GM12801 (cell line): ENCODE measurements around the gene HEYL.

ENCODE experiments used
- TF ChIP-seq, protein P1 (sequence below): IDR thresholded peaks from one replicate; pipeline ENCODE4 v1.5.1; 2011; ENCODE audit warnings: control low read depth; ENCODE audit not compliant: insufficient read length; ENCODE audit errors: extremely low read depth

Gene HEYL

GRCh38 chr1:39632323-39632681 is 7.1 kb downstream of the HEYL start:
- TF ChIP-seq, protein P1, sequence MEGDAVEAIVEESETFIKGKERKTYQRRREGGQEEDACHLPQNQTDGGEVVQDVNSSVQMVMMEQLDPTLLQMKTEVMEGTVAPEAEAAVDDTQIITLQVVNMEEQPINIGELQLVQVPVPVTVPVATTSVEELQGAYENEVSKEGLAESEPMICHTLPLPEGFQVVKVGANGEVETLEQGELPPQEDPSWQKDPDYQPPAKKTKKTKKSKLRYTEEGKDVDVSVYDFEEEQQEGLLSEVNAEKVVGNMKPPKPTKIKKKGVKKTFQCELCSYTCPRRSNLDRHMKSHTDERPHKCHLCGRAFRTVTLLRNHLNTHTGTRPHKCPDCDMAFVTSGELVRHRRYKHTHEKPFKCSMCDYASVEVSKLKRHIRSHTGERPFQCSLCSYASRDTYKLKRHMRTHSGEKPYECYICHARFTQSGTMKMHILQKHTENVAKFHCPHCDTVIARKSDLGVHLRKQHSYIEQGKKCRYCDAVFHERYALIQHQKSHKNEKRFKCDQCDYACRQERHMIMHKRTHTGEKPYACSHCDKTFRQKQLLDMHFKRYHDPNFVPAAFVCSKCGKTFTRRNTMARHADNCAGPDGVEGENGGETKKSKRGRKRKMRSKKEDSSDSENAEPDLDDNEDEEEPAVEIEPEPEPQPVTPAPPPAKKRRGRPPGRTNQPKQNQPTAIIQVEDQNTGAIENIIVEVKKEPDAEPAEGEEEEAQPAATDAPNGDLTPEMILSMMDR = no peak

- TF ChIP-seq, protein P1 = no peak
These were observed 7.8 kb downstream of the HEYL start for GRCh38 chr1:39631361-39632322.

- TF ChIP-seq, protein P1 = no peak
These were observed 10.6 kb downstream of the HEYL start for GRCh38 chr1:39628807-39629350.

GRCh38 chr1:39626646-39627045 is 12.8 kb downstream of the HEYL start:
- TF ChIP-seq, protein P1 = no peak

DNA sequence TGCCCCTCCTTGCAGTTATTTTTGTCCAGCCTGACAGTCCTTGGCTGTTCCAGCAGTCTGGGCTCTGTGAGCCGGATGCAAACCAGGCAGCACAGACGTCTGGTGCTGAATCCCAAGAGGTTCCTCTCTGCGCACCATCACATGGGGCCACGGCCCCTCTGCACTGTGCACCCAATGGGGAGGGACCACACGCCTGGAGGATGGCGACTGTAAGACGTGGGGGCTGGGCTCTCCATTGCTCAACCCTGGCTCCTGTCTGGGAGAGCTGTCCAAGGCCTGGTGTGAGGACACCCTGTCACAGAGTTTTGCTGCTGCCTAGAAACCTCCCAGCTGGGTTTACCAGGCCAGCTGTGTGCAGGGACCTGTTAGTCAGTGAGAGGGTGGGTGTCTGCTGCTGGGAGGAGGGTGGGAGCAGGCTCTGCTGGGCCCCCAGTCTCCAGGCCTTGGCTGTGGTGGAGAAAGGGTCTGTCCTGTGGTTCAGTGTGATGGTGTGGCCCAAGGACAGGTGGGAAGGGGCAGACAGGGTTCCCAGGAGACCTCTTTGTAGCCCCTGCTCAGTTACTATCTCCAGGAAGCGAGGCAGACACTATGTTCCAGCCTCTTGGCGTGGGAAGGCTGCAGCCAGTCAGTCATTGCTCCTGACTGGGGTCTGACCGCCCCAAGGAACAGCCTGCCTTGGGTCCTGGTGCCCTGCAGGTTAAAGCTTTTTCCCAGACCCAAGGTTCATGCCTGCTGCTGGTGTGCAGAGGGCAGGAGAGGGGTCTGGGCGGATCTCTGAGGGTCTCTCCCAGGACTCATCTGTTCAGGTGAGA is 13.8 kb downstream of the HEYL start:
- TF ChIP-seq, protein P1 = no peak

DNA sequence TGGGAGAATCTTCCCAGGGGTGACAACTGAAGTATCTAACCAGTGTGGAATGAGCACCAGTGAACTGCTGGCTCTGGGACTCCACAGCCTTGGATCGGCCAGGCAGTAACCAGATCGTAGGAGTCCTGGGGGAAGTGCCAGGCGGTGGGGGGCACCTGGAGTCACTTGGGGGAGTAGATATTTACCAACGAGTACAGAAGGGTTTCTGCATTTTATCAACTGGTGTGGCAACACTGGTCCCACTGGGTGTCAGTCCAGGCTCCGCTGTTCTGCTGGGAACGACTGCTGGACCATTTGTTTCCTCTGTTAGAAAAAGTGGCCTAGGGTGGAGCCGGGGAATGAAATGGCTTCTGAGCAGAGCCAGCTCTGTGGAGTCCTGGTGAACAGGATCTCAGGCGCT is 14.4 kb downstream of the HEYL start:
- TF ChIP-seq, protein P1 = no peak

- TF ChIP-seq, protein P1 = no peak
These were observed 16.4 kb downstream of the HEYL start for GRCh38 chr1:39623053-39623452.
